GF-D8 (cell line): Measurements from ENCODE around the gene PDX1.
"Not testable (repeated sequence)": the region's sequence is repeated elsewhere in the genome, so short reads cannot be mapped to it uniquely, and the experiment has no call there.

Experiments used
- DNase-seq: peaks from one replicate; lab custom pipeline; 2025; lab: John Stamatoyannopoulos, UW

The PDX1 gene

GRCh38 chr13:27956576-27957300 lies 36.9 kb downstream of the PDX1 start:
- DNase-seq, result no peak

- DNase-seq, result no peak
Observed at GRCh38 chr13:27959976-27960361, 40.2 kb downstream of the PDX1 start.

GRCh38 chr13:27960362-27961226 lies 40.8 kb downstream of the PDX1 start:
- no peak for DNase-seq

- no peak for DNase-seq
Observed at GRCh38 chr13:27961227-27962085, 41.7 kb downstream of the PDX1 start.

GRCh38 chr13:27962128-27962841 lies 42.5 kb downstream of the PDX1 start:
- no peak for DNase-seq

- no peak for DNase-seq
Observed at GRCh38 chr13:27962982-27963381, 43.2 kb downstream of the PDX1 start.

GRCh38 chr13:27963491-27963890 lies 43.7 kb downstream of the PDX1 start:
- no peak for DNase-seq

GRCh38 chr13:27964206-27964605 lies 44.4 kb downstream of the PDX1 start:
- DNase-seq, result not testable (repeated sequence)

GRCh38 chr13:27964741-27965323 lies 45.0 kb downstream of the PDX1 start:
- DNase-seq, result no peak

GRCh38 chr13:27965343-27965739 lies 45.5 kb downstream of the PDX1 start:
- DNase-seq, result no peak

GRCh38 chr13:27965740-27966640 lies 46.2 kb downstream of the PDX1 start:
- no peak for DNase-seq

GRCh38 chr13:27966641-27967202 lies 46.9 kb downstream of the PDX1 start:
- no peak for DNase-seq

- DNase-seq, result no peak
Observed at GRCh38 chr13:27967203-27967735, 47.5 kb downstream of the PDX1 start.

- no peak for DNase-seq
Observed at GRCh38 chr13:27967736-27968315, 48.0 kb downstream of the PDX1 start.

- no peak for DNase-seq
Observed at GRCh38 chr13:27968316-27969081, 48.7 kb downstream of the PDX1 start.

- DNase-seq, result no peak
Observed at GRCh38 chr13:27969082-27969865, 49.5 kb downstream of the PDX1 start, which contains the start of gene CDX2. CDX2 (minus strand) TSS chr13:27969315; CDS start chr13:27969006, 309 bp downstream.

GRCh38 chr13:27969866-27970229 lies 50.0 kb downstream of the PDX1 start:
- no peak for DNase-seq
